Renal cortical epithelial cell (primary cell): ENCODE measurements around the gene HPS6. TPM values are rescaled to one million over a fixed set of nuclear protein-coding genes. Genes with fewer than 3 reads are reported as not detected.

Experiments used
- total RNA-seq: library from RNA; depleted of rRNA; stranded (reverse); fragments of >200 nt; gene quantifications from 2 replicates; pipeline ENCODE4 v1.2.3, GENCODE V29; 2014

Gene HPS6
- total RNA-seq, 1 donor from 2014 or later: 44.8 TPM

Other genes with a start within 250 kb of the HPS6 start
- gene OGA, start 246.9 kb upstream of the HPS6 start, total RNA-seq: 67.0 and 116 TPM in 2 replicates
- gene KCNIP2, start 221.5 kb upstream of the HPS6 start, total RNA-seq: 0.35 TPM in 1 of 2 replicates, not detected in the other
- gene ARMH3, start 9.2 kb upstream of the HPS6 start, total RNA-seq: 5.9 and 18.4 TPM in 2 replicates
- 26.7 and 49.5 TPM in 2 replicates for gene LDB1, start 55.0 kb downstream of the HPS6 start, total RNA-seq
- gene PPRC1, start 67.7 kb downstream of the HPS6 start, total RNA-seq: 7.8 and 17.4 TPM in 2 replicates
- 36.5 and 57.6 TPM in 2 replicates for gene NOLC1, start 87.0 kb downstream of the HPS6 start, total RNA-seq
- gene ELOVL3, start 160.9 kb downstream of the HPS6 start, total RNA-seq: 0.69 and 1.3 TPM in 2 replicates
- 1.7 and 2.2 TPM in 2 replicates for gene PITX3, start 176.2 kb downstream of the HPS6 start, total RNA-seq
- 22.4 and 90.0 TPM in 2 replicates for gene GBF1, start 180.2 kb downstream of the HPS6 start, total RNA-seq